LNCAP (cell line): ENCODE results near the gene ELMO1.

Source experiments
- TF ChIP-seq, protein P1 (sequence below): fragments of 450-650 bp; IDR thresholded peaks from 2 replicates; pipeline ENCODE4 v1.5.1; 2017; ENCODE audit warnings: mild to moderate bottlenecking

Gene ELMO1

DNA sequence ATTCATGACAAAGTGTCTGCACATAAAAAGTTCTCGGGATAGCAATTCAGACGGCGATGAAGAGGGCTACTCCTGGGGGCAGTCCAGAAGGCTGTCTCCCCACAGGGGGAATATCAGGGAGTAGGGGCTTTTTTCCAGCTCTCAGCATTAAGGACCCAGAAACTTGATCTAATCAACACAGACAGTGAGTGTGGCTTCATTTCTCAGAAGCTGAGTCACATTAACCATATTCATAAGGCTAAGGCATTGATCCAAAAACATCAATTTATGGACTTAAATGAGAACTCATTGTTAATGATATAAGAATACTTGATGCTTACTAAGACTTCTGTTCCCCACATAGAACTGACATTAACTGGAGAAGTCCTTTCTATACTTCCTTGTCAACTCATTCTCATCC, 636.9 kb downstream of the ELMO1 start:
- TF ChIP-seq, protein P1, sequence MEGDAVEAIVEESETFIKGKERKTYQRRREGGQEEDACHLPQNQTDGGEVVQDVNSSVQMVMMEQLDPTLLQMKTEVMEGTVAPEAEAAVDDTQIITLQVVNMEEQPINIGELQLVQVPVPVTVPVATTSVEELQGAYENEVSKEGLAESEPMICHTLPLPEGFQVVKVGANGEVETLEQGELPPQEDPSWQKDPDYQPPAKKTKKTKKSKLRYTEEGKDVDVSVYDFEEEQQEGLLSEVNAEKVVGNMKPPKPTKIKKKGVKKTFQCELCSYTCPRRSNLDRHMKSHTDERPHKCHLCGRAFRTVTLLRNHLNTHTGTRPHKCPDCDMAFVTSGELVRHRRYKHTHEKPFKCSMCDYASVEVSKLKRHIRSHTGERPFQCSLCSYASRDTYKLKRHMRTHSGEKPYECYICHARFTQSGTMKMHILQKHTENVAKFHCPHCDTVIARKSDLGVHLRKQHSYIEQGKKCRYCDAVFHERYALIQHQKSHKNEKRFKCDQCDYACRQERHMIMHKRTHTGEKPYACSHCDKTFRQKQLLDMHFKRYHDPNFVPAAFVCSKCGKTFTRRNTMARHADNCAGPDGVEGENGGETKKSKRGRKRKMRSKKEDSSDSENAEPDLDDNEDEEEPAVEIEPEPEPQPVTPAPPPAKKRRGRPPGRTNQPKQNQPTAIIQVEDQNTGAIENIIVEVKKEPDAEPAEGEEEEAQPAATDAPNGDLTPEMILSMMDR = no peak

DNA sequence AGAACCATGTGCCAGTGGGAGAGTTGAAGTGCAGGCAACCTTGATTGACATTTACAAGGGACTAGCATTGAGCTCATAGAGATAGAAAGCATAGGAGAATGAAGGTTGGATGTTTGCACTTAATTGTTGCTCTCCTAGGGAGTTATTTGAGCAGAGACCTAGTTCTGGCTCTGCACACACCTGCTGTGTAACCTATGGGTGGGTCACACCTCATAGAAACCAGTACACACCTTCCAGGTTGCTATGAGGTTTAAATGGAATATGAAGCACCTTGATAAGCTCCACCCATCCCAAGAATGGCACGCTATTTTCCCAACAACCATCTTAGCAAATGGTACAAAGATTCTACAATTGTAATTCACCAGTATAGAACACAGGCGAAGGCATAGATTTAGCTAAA, 638.2 kb downstream of the ELMO1 start:
- TF ChIP-seq, protein P1 = no peak

DNA sequence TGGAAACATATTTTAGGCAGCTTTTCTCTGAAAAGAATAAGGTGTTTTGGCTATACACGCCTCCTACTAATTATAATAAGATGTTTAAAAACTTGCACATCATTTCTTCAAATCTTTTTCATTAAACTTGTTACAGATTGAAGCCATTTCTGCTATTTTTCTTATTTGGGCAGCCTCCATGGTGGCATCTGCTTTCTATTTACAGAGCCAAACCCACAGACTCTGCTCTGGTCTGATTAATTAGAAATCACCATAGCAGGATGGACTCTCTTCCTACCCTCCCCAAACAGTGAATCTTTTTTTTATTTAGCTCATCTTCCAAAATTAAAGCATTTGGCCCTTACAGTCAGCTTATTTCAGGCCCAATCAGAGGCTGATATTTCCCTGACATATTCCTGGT, 638.6 kb downstream of the ELMO1 start:
- TF ChIP-seq, protein P1 = no peak

- TF ChIP-seq, protein P1 = no peak
Observed at GRCh38 chr7:36809510-36809909, 639.2 kb downstream of the ELMO1 start.

GRCh38 chr7:36809086-36809485, 639.6 kb downstream of the ELMO1 start:
- TF ChIP-seq, protein P1 = no peak

GRCh38 chr7:36806891-36807290, 641.8 kb downstream of the ELMO1 start:
- TF ChIP-seq, protein P1 = no peak
